GM19035 (cell line): ENCODE data around the gene NUP205.

Experiments used
- ATAC-seq: cut with Tn5 transposase; IDR thresholded peaks from one replicate; pipeline ENCODE4 v1.9.1; 2021; ENCODE audit not compliant: unreplicated experiment

Gene NUP205

DNA sequence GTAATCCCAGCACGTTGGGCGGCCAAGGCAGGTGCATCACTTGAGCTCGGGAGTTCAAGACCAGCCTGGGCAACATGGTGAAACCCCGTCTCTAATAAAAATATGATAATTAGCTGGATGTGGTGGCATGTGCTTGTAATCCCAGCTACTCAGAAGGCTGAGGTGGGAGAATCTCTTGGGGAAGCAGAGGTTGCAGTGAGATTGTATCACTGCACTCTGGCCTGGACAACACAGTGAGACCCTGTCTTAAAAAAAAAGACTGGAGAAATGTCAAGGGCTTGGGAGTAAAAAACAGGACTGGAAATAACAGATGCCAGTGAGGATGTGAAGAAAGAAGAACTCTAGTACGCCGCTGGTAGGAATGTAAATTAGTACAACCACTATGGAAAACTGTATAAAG is 16.7 kb upstream of the NUP205 start:
- no peak for ATAC-seq

DNA sequence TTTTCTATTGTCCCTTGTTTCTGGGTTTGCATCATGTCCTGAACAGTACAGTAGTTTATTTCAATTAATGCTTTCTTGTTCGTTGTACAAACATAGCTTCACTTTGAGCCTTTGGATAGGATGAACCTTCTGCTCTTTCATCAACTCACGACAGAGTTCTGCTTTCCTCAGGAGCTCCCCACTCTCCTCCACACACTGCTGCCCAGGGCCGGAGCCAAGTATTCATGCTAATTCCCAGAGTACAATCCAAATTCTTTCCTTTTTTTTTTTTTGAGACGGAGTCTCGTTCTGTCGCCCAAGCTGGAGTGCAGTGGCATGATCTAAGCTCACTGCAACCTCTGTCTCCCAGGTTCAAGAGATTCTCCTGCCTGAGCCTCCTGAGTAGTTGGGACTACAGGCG is 7.5 kb upstream of the NUP205 start:
- no peak for ATAC-seq

DNA sequence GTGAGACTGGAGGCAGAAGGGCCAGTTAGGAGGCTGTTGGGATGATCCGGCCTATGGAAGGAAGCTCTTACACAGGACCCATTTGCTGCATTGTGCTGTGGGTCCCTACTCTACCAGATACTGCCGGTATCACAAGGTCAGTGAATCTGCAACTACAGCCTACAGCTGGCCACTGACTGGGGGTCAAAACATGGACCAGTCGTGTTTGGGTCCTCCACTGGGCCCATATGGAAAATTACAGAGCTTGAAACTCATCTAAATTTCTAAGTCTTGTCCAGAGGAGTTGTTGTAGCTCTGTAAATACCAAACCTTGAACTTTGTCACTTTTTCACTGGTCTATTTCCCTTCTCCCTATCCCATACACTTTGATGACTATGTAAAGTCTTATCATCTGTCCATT is 5.6 kb upstream of the NUP205 start:
- no peak for ATAC-seq

DNA sequence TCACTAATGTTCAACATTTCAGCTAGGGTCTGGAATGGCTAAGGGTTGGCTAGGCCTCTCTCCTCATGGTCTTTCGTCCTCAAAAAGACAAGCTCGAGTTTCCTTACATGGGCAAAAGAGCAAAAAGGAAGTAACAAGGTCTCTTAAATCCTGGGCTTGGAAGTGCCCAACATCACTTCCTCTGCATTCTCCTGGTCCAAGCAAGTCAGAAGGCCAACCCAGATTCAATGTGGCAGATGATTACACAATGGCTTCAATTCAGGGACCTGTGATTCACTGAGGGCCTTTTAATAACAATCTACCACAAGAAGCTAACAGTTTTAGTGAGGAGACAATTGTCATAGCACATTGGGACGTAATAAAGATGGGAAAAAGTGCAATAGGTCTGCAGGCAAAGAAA is 4.4 kb upstream of the NUP205 start:
- no peak for ATAC-seq

DNA sequence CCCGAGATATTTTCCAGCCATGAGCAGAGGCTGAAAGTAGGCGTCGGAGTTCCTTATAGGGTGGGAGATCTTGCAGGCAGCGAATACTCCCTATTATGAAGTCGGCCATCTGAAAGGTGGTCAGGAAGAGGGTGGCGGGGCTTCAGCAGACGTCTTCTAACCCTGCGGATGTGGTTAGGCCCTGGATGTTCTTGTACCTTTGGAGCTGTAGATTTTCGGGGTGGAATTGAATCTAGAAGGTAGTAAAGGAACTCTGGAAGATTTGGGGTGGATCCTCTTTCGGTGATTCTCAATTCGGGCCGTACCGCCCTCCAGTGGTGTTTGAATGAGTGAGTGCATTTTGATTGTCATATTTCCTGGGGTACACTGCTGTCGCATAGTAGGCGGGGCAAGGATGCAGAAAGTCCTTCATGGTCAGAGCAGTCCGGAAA is 635 bp downstream of the NUP205 start:
- peak; percentile 65 for ATAC-seq

DNA sequence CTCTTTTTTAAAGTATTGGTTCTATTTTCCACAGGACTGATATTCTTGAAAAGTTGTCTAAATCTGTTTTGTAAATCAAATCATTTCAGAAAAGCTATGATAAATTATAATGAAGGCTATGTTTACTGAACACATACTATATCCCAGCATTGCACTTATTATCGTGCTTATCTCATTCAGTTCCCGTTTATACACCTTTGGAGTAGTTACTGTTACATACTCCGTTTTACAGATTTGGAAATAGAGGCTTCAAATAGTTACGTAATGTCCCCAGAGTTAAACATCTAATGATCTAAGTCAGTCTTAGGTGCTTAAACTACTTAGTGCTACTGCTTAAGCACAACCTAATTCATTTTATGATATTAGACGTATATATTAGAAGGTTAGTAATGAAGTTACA is 1.2 kb downstream of the NUP205 start:
- no peak for ATAC-seq

DNA sequence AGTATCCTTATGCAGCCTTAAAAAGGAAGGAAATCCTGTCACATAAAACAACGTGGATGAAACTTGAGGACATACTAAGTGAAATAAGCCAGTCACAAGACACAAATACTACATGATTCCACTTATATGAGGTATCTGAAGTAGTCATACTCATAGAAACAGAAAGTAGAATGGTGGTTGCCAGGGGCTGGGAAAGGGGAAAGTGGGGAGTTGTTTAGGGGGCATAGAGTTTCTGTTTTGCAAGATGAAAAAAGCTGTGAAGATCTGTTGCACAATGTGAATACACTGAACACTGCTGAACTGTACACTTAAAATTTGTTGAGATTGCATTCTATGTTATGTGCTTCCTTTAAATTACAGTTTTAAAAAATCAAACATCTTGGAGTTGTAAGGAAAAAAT is 2.9 kb downstream of the NUP205 start:
- ATAC-seq, result no peak

DNA sequence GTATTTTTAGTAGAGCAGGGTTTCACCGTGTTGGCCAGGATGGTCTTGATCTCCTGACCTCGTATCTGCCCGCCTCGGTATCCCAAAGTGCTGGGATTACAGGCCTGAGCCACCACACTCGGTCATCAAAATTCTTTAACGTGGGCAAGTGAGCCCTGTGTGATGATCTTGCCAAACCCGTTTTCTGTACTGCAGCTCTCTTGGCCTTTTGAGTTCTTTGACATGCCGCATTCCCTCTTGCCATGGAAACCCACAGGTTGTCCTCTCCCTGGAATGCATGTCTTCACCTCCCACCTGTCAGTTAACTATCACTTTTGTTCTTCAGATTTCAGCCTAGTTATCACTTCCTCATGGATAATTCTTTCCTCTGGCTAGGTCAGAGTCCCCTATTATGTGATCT is 5.0 kb downstream of the NUP205 start:
- no peak for ATAC-seq

DNA sequence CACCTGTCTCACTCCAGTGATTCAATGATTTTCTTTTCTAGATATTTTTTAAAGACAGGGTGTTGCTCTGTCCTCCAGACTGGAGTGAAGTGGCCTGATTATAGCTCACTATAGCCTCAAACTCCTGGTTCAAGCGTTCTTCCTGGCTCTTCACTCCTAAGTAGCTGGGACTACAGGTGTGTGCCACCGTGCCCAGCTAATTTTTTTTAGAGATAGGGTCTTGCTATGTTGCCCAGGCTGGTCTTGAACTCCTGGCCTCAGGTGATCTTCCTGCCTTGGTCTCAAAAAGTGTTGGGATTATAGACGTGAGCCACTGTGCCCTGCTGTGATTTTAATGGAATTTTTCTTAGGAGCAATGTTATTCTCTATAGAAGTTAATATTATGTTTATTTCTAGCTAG is 14.1 kb downstream of the NUP205 start:
- ATAC-seq, result no peak

DNA sequence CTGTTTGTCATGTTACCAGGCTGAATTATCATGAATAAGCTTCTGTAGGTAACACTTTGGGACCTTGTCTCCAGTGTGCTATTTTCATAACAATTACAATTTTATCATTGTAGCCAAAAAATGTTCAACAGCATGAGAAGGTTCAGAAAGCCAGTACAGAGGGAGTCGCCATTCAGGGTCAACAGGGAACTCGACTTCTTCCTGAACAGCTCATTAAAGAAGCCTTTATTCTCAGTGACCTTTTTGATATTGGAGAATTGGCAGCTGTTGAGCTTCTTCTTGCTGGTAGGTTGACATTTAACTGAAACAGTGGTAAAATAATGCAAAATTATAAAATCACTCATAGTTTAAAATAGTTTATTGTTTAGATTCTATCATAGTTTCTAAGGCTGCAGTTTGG is 15.8 kb downstream of the NUP205 start:
- ATAC-seq, result no peak

DNA sequence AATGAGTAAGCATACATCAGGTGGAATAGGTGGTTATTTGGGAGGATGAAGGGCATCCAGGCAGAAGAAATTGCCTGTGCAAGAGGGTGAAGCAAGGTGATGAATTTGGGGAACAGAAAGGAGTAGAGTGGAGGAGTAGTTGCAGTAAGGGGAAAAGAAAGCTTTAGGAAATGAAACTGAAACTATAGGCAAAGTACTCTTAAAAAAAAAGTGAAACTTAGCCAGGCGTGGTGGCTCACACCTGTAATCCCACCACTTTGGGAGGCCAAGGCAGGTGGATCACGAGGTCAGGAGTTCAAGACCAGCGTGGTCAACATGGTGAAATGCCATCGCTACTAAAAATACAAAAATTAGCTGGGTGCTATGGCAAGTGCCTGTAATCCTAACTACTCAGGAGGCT is 17.6 kb downstream of the NUP205 start:
- ATAC-seq, result no peak

DNA sequence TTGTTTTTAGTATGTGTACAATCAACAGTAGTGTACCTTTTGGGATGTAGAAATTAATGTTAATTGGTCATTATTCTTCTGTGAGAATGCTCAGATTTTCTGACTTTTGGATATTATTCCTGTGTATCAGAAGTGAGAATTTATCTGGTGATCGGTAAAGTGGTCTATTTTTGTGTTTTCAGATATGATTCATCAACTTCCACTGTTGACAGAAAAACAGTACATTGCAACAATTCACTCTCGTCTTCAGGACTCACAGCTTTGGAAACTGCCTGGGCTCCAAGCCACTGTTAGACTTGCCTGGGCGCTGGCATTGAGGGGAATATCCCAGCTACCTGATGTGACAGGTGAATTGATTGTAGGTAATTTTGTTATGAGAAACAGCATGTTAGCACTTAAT is 20.9 kb downstream of the NUP205 start:
- no peak for ATAC-seq

DNA sequence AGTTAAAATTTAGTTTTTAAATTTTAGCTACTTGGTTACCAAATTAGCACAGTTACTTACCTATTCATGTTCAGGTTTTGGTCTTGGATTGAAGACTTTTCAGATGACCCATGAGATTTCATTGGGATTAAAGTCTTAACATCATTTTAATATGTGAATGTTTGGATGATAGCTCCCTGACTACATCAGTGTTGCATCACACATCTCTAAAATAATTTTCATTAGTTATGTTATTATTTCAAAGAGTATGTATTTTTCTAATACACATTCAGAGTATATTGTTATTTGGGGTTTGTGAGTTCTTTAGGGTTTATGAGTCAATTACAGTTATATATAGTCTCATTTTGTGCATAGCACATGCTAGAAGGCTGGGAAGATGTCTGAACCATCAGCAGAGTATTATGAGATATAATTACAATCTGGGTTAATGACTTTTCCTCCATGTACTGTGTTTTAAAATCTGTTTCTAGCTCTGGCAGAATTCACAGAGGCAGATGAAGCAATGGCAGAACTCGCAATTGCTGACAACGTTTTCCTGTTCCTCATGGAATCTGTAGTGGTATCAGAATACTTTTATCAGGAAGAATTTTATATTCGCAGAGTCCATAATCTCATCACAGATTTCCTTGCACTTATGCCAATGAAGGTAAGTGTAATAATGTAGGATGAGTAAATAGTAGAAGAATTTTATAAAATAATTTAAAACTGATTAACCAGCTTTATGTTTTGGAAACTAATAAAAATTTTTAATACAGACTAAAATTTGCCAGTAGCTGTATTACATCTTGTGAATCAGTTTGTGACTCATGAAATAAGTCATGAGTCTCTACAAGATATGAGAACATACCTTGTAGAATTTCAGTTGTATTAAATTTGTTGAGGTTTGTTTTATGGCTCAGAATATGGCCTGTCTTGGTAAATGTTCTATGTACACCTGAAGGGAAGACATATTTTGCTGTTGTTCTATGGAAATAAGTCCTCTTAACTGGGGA is 26.9 kb downstream of the NUP205 start:
- no peak for ATAC-seq

DNA sequence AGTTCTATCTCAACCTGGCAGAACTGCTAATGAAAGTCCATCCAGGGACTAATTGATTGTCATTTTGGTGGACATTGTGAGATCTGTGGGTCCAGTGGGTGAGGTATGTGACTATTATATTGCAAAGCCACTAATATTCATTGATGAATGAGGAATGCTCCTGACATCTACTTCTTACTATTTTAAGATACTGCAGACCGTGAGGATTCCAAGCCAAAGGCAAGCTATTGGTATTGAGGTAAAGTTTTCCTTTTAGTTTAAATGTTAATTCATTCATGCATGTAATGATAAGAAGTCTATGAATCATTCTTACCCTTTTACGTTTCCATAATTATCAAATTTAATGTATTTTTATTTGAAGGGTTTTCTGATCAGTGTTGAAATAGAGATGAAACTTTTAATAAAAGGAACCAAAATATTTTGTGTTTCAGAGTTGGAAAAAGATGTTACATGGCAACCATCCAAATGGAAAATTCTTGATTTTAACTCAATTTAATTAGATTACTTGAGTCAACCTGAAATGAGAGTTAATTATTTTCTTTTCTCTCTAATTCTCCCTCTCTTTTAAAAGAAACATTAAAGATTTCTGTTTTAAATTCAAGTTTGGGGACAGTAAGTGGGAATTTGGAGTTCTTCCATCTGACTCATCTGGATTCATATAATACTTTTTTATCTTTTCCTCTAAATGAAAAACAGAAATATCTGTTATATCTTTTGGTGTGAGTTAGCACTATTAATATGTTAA is 39.6 kb downstream of the NUP205 start:
- ATAC-seq, result no peak

DNA sequence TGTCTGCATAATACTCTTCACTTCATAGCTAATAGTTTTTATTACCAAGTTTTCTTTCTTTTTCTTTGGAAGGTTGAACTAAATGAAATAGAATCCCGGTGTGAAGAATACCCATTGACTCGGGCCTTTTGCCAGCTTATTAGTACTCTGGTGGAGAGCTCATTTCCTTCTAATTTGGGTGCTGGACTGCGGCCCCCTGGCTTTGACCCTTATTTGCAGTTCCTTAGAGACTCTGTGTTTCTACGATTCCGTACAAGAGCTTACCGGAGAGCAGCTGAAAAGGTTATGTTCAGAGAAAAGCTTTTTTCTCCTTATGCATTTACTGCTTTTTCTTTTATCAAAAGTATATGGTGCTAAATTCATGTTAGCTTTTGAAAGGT is 40.2 kb downstream of the NUP205 start:
- no peak for ATAC-seq

DNA sequence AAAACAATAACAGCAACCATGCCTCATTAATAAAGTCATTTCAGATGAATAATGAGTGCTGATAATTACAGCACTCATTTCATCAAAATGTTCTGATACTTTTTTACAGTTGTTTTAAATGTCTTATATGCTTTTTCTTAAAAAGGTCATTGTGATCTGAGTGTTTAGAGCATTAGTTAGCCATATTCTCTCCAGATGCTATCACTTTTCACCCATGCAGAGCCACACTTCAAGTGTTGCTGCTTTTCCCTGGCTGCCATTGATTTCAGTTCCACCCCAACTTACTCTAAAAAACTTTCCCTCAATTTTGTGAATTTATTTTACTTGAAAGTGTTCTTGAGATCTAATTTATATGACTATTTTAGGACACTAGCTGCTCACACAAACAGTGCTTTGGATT is 41.8 kb downstream of the NUP205 start:
- no peak for ATAC-seq

DNA sequence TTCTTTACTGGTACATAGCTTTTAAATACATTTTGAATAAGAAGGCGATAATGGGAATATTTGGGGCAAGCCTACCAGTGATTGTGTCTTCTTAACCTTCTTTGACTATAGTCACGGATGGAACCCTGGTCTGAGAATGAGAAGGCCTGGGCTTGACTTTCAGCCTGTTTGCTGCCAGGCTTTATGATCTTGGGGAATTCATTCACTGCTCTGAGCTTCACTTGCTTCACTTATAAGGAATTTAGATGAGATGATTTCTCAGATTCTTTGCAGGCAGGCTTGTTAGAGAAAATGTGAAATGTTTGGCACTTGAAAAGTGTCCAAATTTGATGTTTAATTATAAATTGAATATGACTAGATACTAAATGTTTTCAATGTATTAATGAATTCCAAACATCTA is 42.5 kb downstream of the NUP205 start:
- ATAC-seq, result no peak

DNA sequence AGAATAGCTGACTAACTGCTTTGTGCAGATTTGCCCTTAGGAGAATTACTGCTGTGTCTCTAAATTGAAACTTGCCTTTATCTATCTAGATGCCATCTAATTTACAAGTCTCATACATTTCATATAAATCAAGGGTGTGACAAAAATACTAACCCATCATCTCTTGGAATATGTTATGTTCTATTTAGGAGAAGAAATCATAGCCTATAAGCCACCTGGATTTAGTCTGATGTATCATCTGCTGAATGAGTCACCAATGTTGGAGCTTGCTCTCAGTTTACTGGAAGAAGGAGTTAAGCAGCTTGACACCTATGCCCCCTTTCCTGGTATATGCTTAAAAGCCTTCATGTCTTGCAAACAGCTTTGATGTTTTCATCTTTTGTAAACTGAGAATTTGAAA is 43.5 kb downstream of the NUP205 start:
- ATAC-seq, result no peak

DNA sequence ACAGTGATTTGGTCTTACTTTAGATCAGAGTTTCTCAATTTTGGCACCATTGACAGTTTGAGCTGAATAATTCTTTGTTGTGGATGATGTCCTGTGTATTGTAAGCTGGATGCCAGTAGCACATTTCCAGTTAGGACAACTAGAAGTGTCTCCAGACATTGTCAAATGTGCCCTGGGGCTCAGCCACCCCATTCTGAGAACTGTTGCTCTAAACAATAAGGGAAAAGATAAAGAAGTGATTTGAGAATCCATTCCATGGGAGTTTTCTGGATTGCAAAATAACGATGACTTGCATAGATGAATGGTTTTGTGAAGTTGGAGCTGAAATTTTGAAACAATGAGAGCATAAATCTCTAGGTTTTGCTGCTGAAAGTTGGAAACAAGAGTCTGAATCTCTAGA is 44.6 kb downstream of the NUP205 start:
- ATAC-seq, result no peak

DNA sequence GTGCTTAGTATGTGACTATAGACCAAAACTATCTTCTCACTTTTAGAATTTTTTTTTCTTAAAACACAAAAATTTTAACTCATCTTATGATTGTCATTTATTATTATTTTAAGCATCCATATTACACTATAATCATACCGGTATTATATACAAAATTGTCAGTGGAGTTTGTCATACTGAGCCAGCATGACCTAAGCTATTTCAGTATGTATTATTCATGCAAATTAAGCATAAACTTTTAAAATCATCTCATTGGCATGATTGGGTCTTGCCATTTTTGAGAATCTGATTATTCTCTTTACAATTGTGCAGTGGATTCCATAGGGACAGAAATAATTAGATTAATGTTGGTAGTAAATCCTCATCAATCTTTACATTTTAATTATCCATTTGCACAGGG is 58.4 kb downstream of the NUP205 start:
- no peak for ATAC-seq

DNA sequence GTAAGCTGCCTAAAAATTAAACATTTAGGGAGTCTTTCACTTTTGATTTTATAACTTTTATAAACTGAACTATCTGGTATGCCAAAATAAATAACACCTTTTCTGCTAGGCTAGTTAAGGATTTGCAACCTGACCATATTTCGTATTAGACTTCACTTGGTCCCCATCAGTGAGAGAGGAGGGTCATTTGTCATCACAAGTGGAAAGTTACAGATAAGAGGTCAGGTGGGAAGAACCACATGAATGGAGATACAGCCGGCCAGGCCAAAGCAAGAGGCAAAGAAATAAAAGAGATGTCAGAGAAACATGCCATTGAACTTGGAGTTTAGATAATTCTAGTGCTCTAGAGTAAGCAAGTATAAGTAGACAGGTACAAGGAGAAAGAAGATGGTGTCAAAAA is 60.1 kb downstream of the NUP205 start:
- ATAC-seq, result no peak

DNA sequence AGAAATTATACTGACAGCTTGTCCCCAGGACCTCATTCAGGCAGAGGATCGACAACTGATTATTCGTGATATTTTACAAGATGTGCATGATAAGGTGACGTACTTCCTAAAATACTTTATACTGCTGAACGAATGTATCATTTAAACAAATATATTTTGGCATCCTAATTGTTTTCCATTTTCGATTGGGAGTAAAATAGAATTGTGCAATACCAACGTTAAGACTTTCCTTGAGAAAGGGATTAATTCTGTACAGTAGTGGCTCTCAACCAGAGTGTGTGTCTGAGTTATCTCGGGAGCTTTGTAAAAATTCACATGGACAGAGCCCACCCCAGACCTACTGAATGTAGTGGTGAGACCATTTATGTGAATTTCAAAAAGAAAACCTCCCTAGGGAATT is 60.8 kb downstream of the NUP205 start:
- no peak for ATAC-seq
